Measurements from ENCODE around the gene CAPRIN2.

GRCh38 chr12:30746190-30746589 is 8.6 kb downstream of the CAPRIN2 start:
- TF ChIP-seq CTCF (IDR thresholded peaks at IDR 0.05), result no peak
- TF ChIP-seq POLR2A (IDR thresholded peaks at IDR 0.05), result no peak
